ENCODE data around the gene TCF4.

GRCh38 chr18:55559739-55560138 is 28.3 kb downstream of the TCF4 start:
- TF ChIP-seq CTCF (IDR thresholded peaks at IDR 0.05; ENCODE audit: low read length) (no peak), EZH2 (optimal IDR thresholded peaks at IDR 0.05; ENCODE audit: low read depth, low read length) (no peak)
